Jurkat, Clone E6-1 (cell line): ENCODE measurements around the gene KIAA0408. TPM values are rescaled to one million over a fixed set of nuclear protein-coding genes. Genes with fewer than 3 reads are reported as not detected.

Experiments
- DNase-seq: peaks from one replicate; pipeline ENCODE4 v3.0.0-alpha.2; 2011; ENCODE audit warnings: low read depth, low spot score
- H3K4me3 ChIP-seq: 2 replicates; pipeline ENCODE4 v1.5.1; 2011; ENCODE audit warnings: mild to moderate bottlenecking, low read length, control low read depth, moderate library complexity
- polyA plus RNA-seq: library from polyadenylated mRNA; unstranded; fragments of >200 nt; gene quantifications from one replicate; pipeline ENCODE4 v1.2.1, GENCODE V29; 2012; ENCODE audit warnings: missing spikeins; ENCODE audit not compliant: insufficient read length, insufficient read depth

The KIAA0408 gene
- polyA plus RNA-seq = 2.4 TPM

- no peak for DNase-seq
- no peak within 1 kb of the TSS for H3K4me3 ChIP-seq
Observed at GRCh38 chr6:127459231-127459641, at the start of gene KIAA0408. Gene KIAA0408 (minus strand): TSS chr6:127459389. CDS start chr6:127453981, 5,408 bp downstream.

- DNase-seq = no peak
Observed at GRCh38 chr6:127506894-127507293, 47.7 kb upstream of the KIAA0408 start.

GRCh38 chr6:127503022-127503421, 43.8 kb upstream of the KIAA0408 start:
- H3K4me3 ChIP-seq = no peak overlapping the region
- DNase-seq = no peak

More at GRCh38 chr6:127506894-127507293, 47.7 kb upstream of the KIAA0408 start:
- no peak overlapping the region for H3K4me3 ChIP-seq

GRCh38 chr6:127497410-127497809, 38.2 kb upstream of the KIAA0408 start:
- no peak overlapping the region for H3K4me3 ChIP-seq
- no peak for DNase-seq

- no peak for DNase-seq
- no peak overlapping the region for H3K4me3 ChIP-seq
Observed at GRCh38 chr6:127496471-127496870, 37.3 kb upstream of the KIAA0408 start.

- no peak overlapping the region for H3K4me3 ChIP-seq
- DNase-seq = peak; percentile 71
Observed at GRCh38 chr6:127494240-127494767, 35.1 kb upstream of the KIAA0408 start.

GRCh38 chr6:127489248-127489647, 30.1 kb upstream of the KIAA0408 start:
- no peak for DNase-seq
- H3K4me3 ChIP-seq = no peak overlapping the region

GRCh38 chr6:127486934-127487333, 27.7 kb upstream of the KIAA0408 start:
- H3K4me3 ChIP-seq = no peak overlapping the region
- no peak for DNase-seq

- H3K4me3 ChIP-seq = no peak overlapping the region
- peak; percentile 32 for DNase-seq
Observed at GRCh38 chr6:127484212-127484863, 25.1 kb upstream of the KIAA0408 start.

- no peak for DNase-seq
- no peak overlapping the region; the same call in 1 of the 2 replicates for H3K4me3 ChIP-seq
Observed at GRCh38 chr6:127483399-127484055, 24.3 kb upstream of the KIAA0408 start.

GRCh38 chr6:127482325-127482724, 23.1 kb upstream of the KIAA0408 start:
- no peak for DNase-seq
- H3K4me3 ChIP-seq = no peak overlapping the region

GRCh38 chr6:127481628-127482027, 22.4 kb upstream of the KIAA0408 start:
- DNase-seq = no peak
- H3K4me3 ChIP-seq = no peak overlapping the region

- DNase-seq = no peak
- no peak overlapping the region for H3K4me3 ChIP-seq
Observed at GRCh38 chr6:127481111-127481510, 21.9 kb upstream of the KIAA0408 start.

GRCh38 chr6:127477658-127478057, 18.5 kb upstream of the KIAA0408 start:
- no peak for DNase-seq
- H3K4me3 ChIP-seq = no peak overlapping the region

GRCh38 chr6:127475823-127476176, 16.6 kb upstream of the KIAA0408 start:
- no peak overlapping the region for H3K4me3 ChIP-seq
- no peak for DNase-seq

GRCh38 chr6:127475135-127475822, 16.1 kb upstream of the KIAA0408 start:
- H3K4me3 ChIP-seq = no peak overlapping the region
- no peak for DNase-seq

GRCh38 chr6:127471379-127472255, 12.4 kb upstream of the KIAA0408 start:
- no peak for DNase-seq
- H3K4me3 ChIP-seq = no peak overlapping the region

GRCh38 chr6:127468936-127469335, 9.7 kb upstream of the KIAA0408 start:
- no peak overlapping the region for H3K4me3 ChIP-seq
- DNase-seq = no peak

GRCh38 chr6:127466416-127466815, 7.2 kb upstream of the KIAA0408 start:
- no peak overlapping the region for H3K4me3 ChIP-seq
- DNase-seq = no peak
